Measurements from ENCODE around the gene PSMD5.

DNA sequence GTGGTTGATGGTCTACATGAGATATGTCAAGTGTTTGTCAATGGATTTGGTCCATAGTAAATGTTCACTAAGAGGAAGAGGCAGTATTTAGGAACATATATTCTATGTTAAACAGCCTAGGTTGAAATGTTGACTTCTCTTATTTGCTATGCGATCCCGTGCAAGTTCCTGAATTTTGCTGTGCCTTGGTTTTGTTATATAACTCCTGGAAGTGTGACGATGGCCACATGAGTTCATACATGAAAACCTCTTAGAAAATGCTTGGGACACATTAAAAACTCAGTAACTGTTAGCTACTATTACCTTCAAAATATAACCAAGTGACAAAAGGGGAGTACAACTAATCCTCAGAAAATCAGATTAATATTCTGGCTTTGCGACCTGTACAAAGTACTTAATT lies 27.6 kb downstream of the PSMD5 start:
- TF ChIP-seq, protein P1, sequence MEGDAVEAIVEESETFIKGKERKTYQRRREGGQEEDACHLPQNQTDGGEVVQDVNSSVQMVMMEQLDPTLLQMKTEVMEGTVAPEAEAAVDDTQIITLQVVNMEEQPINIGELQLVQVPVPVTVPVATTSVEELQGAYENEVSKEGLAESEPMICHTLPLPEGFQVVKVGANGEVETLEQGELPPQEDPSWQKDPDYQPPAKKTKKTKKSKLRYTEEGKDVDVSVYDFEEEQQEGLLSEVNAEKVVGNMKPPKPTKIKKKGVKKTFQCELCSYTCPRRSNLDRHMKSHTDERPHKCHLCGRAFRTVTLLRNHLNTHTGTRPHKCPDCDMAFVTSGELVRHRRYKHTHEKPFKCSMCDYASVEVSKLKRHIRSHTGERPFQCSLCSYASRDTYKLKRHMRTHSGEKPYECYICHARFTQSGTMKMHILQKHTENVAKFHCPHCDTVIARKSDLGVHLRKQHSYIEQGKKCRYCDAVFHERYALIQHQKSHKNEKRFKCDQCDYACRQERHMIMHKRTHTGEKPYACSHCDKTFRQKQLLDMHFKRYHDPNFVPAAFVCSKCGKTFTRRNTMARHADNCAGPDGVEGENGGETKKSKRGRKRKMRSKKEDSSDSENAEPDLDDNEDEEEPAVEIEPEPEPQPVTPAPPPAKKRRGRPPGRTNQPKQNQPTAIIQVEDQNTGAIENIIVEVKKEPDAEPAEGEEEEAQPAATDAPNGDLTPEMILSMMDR (optimal IDR thresholded peaks at IDR 0.05 in 1 of 3, IDR thresholded peaks at IDR 0.05 in 1 of 3, conservative IDR thresholded peaks at IDR 0.05 in 1 of 3; ENCODE audit: extremely low read depth in 1 of 3, insufficient read depth in 2 of 3, low read length in 3 of 3) = no peak
- TF ChIP-seq EZH2 (IDR thresholded peaks at IDR 0.05; ENCODE audit: low read length) = no peak
